ENCODE measurements around the gene DIAPH2.
A peak's percentile ranks its signal among the peaks of the same experiment; 100 is the strongest.

DIAPH2 gene

DNA sequence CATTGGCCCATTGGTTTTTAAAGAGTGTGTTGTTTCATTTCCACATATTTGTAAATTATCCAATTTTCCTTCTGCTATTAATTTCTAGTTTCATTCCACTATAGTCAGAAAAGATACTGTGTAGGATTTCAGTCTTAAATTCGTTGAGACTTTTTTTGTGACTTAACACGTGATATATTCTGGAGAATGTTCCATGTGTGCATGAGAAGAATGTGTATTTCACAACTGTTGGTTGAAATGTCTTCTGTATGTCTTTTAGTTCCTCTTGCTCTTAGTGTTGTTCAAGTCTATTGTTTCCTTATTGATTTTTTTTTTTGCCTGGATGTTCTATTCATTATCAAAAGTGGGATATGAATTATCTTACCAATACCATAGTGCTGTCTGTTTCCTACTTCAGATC lies 806.0 kb downstream of the DIAPH2 start:
- H3K4me2 ChIP-seq (ENCODE audit: low read depth, low read length): no peak overlapping the region
- no peak overlapping the region for H3K27ac ChIP-seq (ENCODE audit: low read length)
- no peaks in the 10 kb centered on the region for H3K27me3 ChIP-seq (replicated peaks; ENCODE audit: insufficient read depth, low read length)
- H3F3A ChIP-seq (ENCODE audit: insufficient read depth, low read length): no peaks in the 10 kb centered on the region
- DNase-seq: no peak
- H3K9me3 ChIP-seq (replicated peaks; ENCODE audit: insufficient read depth, low read length): no peaks in the 10 kb centered on the region
- no peak for TF ChIP-seq EZH2 (optimal IDR thresholded peaks at IDR 0.05; ENCODE audit: low read depth, low read length)
- H3K79me2 ChIP-seq (ENCODE audit: low read length): no peaks in the 10 kb centered on the region
- H3K9me2 ChIP-seq (replicated peaks; ENCODE audit: insufficient read depth, low read length): no peaks in the 10 kb centered on the region
- H3K36me3 ChIP-seq (replicated peaks; ENCODE audit: insufficient read depth, low read length): no peaks in the 10 kb centered on the region
- H3K4me3 ChIP-seq (ENCODE audit: low read length): no peak overlapping the region
- no peak overlapping the region for H2AFZ ChIP-seq (ENCODE audit: low read length)
- H4K20me1 ChIP-seq (ENCODE audit: insufficient read depth, low read length): no peaks in the 10 kb centered on the region
- H3K4me1 ChIP-seq (ENCODE audit: low read length): peaks cover 5% of the 10 kb centered on the region; the same call in 1 of the 2 replicates
- H3K9ac ChIP-seq (ENCODE audit: low read length): no peak overlapping the region

DNA sequence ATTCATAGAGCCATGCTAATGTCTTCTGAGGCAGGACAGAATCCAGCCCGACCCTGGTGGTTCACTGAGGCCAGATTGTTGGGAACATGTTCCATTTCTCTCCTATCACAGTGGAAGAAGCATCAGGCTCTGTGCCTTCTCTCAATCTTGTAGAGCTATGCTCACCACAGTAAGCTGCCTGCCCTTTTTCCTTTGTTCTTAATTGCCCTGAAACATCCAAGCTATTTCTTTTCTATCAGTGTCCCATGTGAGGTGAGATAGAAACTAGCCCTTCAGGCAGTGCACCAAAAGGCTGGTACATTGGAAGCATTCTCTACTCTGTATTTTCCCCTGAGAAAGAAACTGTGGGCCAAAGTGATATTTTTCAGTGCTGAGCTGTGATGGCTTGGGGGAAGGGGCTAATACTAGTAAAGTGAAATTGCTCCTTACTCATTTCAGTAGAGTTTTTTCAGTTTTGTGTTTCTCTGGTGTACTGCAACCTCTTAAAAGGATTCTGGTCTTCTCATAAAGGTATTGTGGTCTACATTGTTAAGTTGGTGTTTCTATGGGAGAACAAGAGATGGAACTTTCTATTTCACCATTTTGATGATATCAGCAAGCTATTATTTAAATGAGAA lies 810.2 kb downstream of the DIAPH2 start:
- TF ChIP-seq EZH2 (optimal IDR thresholded peaks at IDR 0.05; ENCODE audit: low read depth, low read length) (no peak), EZH2phosphoT487 (IDR thresholded peaks at IDR 0.05; ENCODE audit: low read length) (no peak)
- TF ChIP-seq, protein P1, sequence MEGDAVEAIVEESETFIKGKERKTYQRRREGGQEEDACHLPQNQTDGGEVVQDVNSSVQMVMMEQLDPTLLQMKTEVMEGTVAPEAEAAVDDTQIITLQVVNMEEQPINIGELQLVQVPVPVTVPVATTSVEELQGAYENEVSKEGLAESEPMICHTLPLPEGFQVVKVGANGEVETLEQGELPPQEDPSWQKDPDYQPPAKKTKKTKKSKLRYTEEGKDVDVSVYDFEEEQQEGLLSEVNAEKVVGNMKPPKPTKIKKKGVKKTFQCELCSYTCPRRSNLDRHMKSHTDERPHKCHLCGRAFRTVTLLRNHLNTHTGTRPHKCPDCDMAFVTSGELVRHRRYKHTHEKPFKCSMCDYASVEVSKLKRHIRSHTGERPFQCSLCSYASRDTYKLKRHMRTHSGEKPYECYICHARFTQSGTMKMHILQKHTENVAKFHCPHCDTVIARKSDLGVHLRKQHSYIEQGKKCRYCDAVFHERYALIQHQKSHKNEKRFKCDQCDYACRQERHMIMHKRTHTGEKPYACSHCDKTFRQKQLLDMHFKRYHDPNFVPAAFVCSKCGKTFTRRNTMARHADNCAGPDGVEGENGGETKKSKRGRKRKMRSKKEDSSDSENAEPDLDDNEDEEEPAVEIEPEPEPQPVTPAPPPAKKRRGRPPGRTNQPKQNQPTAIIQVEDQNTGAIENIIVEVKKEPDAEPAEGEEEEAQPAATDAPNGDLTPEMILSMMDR (IDR thresholded peaks at IDR 0.05; ENCODE audit: low read length): no peak
- Histone ChIP-seq H3K36me3 (replicated peaks; ENCODE audit: insufficient read depth, low read length) (no peaks in the 10 kb centered on the region), H3K4me2 (ENCODE audit: low read depth, low read length) (no peak overlapping the region)

DNA sequence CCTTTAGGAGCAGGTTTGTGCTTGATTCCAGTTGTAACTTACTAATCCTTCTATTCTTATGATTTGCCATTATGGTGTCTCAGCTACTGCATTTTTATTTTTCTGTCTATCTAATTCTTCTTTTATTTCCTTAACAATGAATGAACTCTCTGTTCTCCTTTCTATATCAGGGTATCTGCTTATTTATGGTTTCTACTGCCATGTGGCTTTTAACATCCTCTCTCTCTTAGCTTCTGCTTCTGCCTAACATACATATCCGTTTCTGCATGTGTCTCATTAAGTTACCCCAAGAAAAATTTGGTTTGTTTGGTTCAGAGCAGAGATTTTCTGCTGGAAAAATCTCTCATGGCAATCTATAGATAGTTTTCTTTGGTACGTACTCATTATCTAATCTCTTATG lies 813.5 kb downstream of the DIAPH2 start:
- Histone ChIP-seq H3K36me3 (replicated peaks; ENCODE audit: insufficient read depth, low read length) (no peaks in the 10 kb centered on the region), H2AFZ (ENCODE audit: low read length) (no peak overlapping the region), H3K4me3 (ENCODE audit: low read length) (no peak overlapping the region)

More for the DNA sequence above, 810.2 kb downstream of the DIAPH2 start:
- peak; percentile 63 for DNase-seq
- Histone ChIP-seq H3K27ac (ENCODE audit: low read length) (no peak overlapping the region), H3K9ac (ENCODE audit: low read length) (no peak overlapping the region), H4K20me1 (ENCODE audit: insufficient read depth, low read length) (no peaks in the 10 kb centered on the region), H3K79me2 (ENCODE audit: low read length) (no peaks in the 10 kb centered on the region), H3K9me3 (replicated peaks; ENCODE audit: insufficient read depth, low read length) (no peaks in the 10 kb centered on the region), H3K27me3 (replicated peaks; ENCODE audit: insufficient read depth, low read length) (no peaks in the 10 kb centered on the region), H3K9me2 (replicated peaks; ENCODE audit: insufficient read depth, low read length) (no peaks in the 10 kb centered on the region), H3K4me1 (ENCODE audit: low read length) (peaks cover 5% of the 10 kb centered on the region; the same call in 1 of the 2 replicates), H3K4me3 (ENCODE audit: low read length) (no peak overlapping the region), H3F3A (ENCODE audit: insufficient read depth, low read length) (no peaks in the 10 kb centered on the region), H2AFZ (ENCODE audit: low read length) (no peak overlapping the region)

More for the DNA sequence above, 813.5 kb downstream of the DIAPH2 start:
- Histone ChIP-seq H3K9me2 (replicated peaks; ENCODE audit: insufficient read depth, low read length) (no peaks in the 10 kb centered on the region), H3K4me1 (ENCODE audit: low read length) (peaks cover 5% of the 10 kb centered on the region; the same call in 1 of the 2 replicates), H3F3A (ENCODE audit: insufficient read depth, low read length) (no peaks in the 10 kb centered on the region), H3K9ac (ENCODE audit: low read length) (no peak overlapping the region), H3K9me3 (replicated peaks; ENCODE audit: insufficient read depth, low read length) (no peaks in the 10 kb centered on the region), H3K27me3 (replicated peaks; ENCODE audit: insufficient read depth, low read length) (no peaks in the 10 kb centered on the region), H3K79me2 (ENCODE audit: low read length) (no peaks in the 10 kb centered on the region), H3K27ac (ENCODE audit: low read length) (no peak overlapping the region), H3K4me2 (ENCODE audit: low read depth, low read length) (no peak overlapping the region), H4K20me1 (ENCODE audit: insufficient read depth, low read length) (no peaks in the 10 kb centered on the region)
- no peak for TF ChIP-seq EZH2 (optimal IDR thresholded peaks at IDR 0.05; ENCODE audit: low read depth, low read length)
- no peak for TF ChIP-seq EZH2phosphoT487 (IDR thresholded peaks at IDR 0.05; ENCODE audit: low read length)
- TF ChIP-seq, protein P1 (IDR thresholded peaks at IDR 0.05; ENCODE audit: low read length): no peak
- no peak for DNase-seq
